BE2C (cell line): ENCODE data around the gene C20orf141. TPM values are rescaled to one million over a fixed set of nuclear protein-coding genes. Genes with fewer than 3 reads are reported as not detected.
"Not testable (repeated sequence)": the region's sequence is repeated elsewhere in the genome, so short reads cannot be mapped to it uniquely, and the experiment has no call there.

ENCODE experiments used
- DNase-seq: peaks from one replicate; pipeline ENCODE4 v3.0.0-alpha.2; 2020
- H3K27me3 ChIP-seq: fragments of 250-450 bp; sonication (Bioruptor Pico); 2 replicates; pipeline ENCODE4 v1.5.1; 2020; ENCODE audit warnings: mild to moderate bottlenecking
- H3K36me3 ChIP-seq: fragments of 250-450 bp; sonication (Bioruptor Pico); 2 replicates; pipeline ENCODE4 v1.5.1; 2020; ENCODE audit warnings: mild to moderate bottlenecking
- H3K4me1 ChIP-seq: fragments of 250-450 bp; sonication (Bioruptor Pico); 2 replicates; pipeline ENCODE4 v1.5.1; 2020
- H3K4me3 ChIP-seq: 2 replicates; pipeline ENCODE4 v1.5.1; 2011; ENCODE audit warnings: low read depth, low read length
- H3K9me3 ChIP-seq: fragments of 250-450 bp; sonication (Bioruptor Pico); 2 replicates; pipeline ENCODE4 v1.5.1; 2020
- CTCF ChIP-seq: IDR thresholded peaks from 2 replicates; pipeline ENCODE4 v1.5.1; 2012; ENCODE audit warnings: mild to moderate bottlenecking, low read depth, low read length
- polyA plus RNA-seq: library from polyadenylated mRNA; unstranded; fragments of >200 nt; gene quantifications from one replicate; pipeline ENCODE4 v1.2.1, GENCODE V29; 2012; ENCODE audit warnings: low read depth, missing spikeins; ENCODE audit not compliant: insufficient read length, insufficient read depth

C20orf141 gene
- polyA plus RNA-seq, result not detected

DNA sequence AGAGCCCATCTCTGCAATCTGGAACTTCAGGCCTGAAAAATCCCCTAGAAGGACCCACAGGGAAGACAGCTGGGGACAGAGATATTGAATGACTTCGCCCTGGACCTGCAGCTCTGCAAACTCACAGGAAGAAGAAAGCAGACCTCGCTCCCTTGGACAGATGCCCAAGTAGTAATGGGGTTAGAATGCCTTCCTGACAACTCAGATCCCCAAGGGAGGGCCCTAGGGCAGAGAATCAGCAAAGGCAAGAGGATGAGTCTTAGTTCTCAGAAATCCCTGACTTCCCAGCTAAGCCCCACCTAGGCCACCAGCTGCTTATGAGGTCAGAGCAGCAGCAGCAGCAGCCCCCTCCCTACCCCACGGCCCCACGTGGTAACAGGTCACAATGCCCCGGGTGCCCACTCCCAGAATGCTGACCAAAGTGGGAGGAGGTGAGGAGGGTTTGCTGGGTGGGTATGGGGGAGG is at the start of gene C20orf141:
C20orf141 (plus strand) TSS at position 401 of the 465 bp plus-strand sequence. CDS start 198 bp downstream, outside the sequence.
- DNase-seq, result peak; percentile 83
- TF ChIP-seq CTCF, result no peak
- Histone ChIP-seq H3K9me3 (no peaks in the 10 kb centered on the region), H3K36me3 (no peaks in the 10 kb centered on the region), H3K27me3 (no peaks in the 10 kb centered on the region), H3K4me1 (no peaks in the 10 kb centered on the region; the same call in 1 of the 2 replicates), H3K4me3 (no peak within 1 kb of the TSS)

- H3K27me3 ChIP-seq, result no peaks in the 10 kb centered on the region
- no peaks in the 10 kb centered on the region for H3K4me1 ChIP-seq
- no peaks in the 10 kb centered on the region for H3K9me3 ChIP-seq
- DNase-seq, result no peak
- no peak overlapping the region for H3K4me3 ChIP-seq
- no peaks in the 10 kb centered on the region for H3K36me3 ChIP-seq
- no peak for TF ChIP-seq CTCF
These were observed 46.8 kb upstream of the C20orf141 start for GRCh38 chr20:2767768-2768631.

DNA sequence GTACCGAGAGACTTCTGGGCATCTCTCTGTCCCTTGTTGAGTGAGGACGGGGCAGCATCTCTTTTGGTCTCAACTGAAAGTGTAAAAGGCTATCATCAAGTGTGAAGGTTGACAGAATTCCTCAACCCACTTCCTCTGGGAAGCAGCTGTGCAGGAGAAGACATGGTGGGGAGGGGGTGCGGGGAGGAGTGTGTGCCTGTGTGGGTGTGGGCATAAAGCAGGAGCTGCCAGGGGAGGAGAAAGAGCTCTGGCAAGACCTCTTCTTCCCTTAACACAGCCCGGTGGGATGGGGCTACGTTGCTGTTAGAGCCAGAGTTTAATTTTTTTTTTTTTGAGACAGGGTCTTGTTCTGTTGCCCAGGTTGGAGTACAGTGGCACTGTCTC is 46.2 kb upstream of the C20orf141 start:
- Histone ChIP-seq H3K9me3 (no peaks in the 10 kb centered on the region), H3K4me1 (no peaks in the 10 kb centered on the region), H3K27me3 (no peaks in the 10 kb centered on the region), H3K4me3 (no peak overlapping the region), H3K36me3 (no peaks in the 10 kb centered on the region)
- TF ChIP-seq CTCF, result no peak
- DNase-seq, result no peak

- H3K4me3 ChIP-seq, H3K27me3 ChIP-seq, H3K4me1 ChIP-seq, H3K36me3 ChIP-seq, DNase-seq, H3K9me3 ChIP-seq: not testable (repeated sequence)
These were observed 44.7 kb upstream of the C20orf141 start for GRCh38 chr20:2770091-2770490.

DNA sequence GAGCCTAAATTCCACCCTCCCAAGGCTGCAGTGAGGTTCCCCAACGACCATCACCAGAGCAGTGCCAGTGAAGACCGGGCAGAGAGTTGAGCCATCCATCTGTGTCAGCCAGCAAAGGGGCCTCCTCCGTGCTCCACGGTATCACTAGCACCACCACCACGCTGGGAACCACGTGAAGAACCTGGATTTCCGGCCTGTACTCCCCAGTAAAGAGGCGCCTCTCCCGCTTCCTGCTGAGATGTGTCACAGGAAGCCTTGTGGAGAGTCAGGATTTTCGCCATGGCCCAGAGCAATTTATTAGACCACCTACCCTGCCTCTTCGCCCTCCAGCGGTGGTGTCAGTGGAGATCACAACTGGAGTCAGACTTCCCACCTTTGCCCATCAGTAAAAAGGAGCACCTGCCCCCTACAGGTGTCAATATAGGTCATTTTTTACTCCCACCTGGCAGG is 43.1 kb upstream of the C20orf141 start:
- no peak for TF ChIP-seq CTCF
- no peak for DNase-seq
- H3K36me3 ChIP-seq, result no peaks in the 10 kb centered on the region

GRCh38 chr20:2773812-2774211 is 41.0 kb upstream of the C20orf141 start:
- no peak for TF ChIP-seq CTCF
- DNase-seq, result no peak
- Histone ChIP-seq H3K4me3 (no peak overlapping the region), H3K36me3 (no peaks in the 10 kb centered on the region), H3K9me3 (no peaks in the 10 kb centered on the region), H3K4me1 (no peaks in the 10 kb centered on the region), H3K27me3 (no peaks in the 10 kb centered on the region)

More for the DNA sequence above, 43.1 kb upstream of the C20orf141 start:
- H3K9me3 ChIP-seq, result no peaks in the 10 kb centered on the region
- H3K4me1 ChIP-seq, result no peaks in the 10 kb centered on the region
- H3K4me3 ChIP-seq, result no peak overlapping the region
- H3K27me3 ChIP-seq, result no peaks in the 10 kb centered on the region
